Liver (tissue), 9 donors: ENCODE results near the gene THBS1. TPM values are rescaled to one million over a fixed set of nuclear protein-coding genes. Genes with fewer than 3 reads are reported as not detected.

Experiments used
- DNase-seq: peaks from one replicate; pipeline ENCODE4 v3.0.0-alpha.2; 2017; ENCODE audit warnings: low spot score
- H3K27ac ChIP-seq, 2 donors: one replicate each; pipeline ENCODE4 v1.7.0; 2013; ENCODE audit warnings: inconsistent platforms in 2 of 2, low read length in 2 of 2, control low read depth in 1 of 2, low read depth in 1 of 2, mild to moderate bottlenecking in 1 of 2
- H3K27me3 ChIP-seq, 4 donors: one replicate each; pipeline versions ENCODE4 v1.6.1 to v1.7.0; 2013; ENCODE audit warnings: low read length in 3 of 4, inconsistent platforms in 1 of 4, mild to moderate bottlenecking in 1 of 4, moderate library complexity in 1 of 4; ENCODE audit not compliant: control insufficient read depth in 4 of 4, insufficient read depth in 4 of 4
- H3K36me3 ChIP-seq, 4 donors: one replicate each; pipeline versions ENCODE4 v1.6.1 to v1.7.0; 2013; ENCODE audit warnings: low read length in 3 of 4, mild to moderate bottlenecking in 3 of 4, low read depth in 1 of 4, moderate library complexity in 1 of 4; ENCODE audit not compliant: control insufficient read depth in 4 of 4, insufficient read depth in 3 of 4
- H3K4me1 ChIP-seq, 4 donors: one replicate each; pipeline versions ENCODE4 v1.6.1 to v1.7.0; 2013; ENCODE audit warnings: low read length in 3 of 4, mild to moderate bottlenecking in 3 of 4, moderate library complexity in 1 of 4; ENCODE audit not compliant: control insufficient read depth in 4 of 4, insufficient read depth in 4 of 4
- H3K4me3 ChIP-seq, 3 donors: one replicate each; pipeline versions ENCODE4 v1.6.1 to v1.7.0; 2013; ENCODE audit warnings: low read length in 3 of 3, control low read depth in 1 of 3, low read depth in 1 of 3, mild to moderate bottlenecking in 1 of 3
- H3K9ac ChIP-seq, 2 donors: one replicate each; pipeline ENCODE4 v1.7.0; 2013; ENCODE audit warnings: low read length in 2 of 2, mild to moderate bottlenecking in 2 of 2, moderate library complexity in 2 of 2, control low read depth in 1 of 2, low read depth in 1 of 2
- H3K9me3 ChIP-seq, 4 donors: one replicate each; pipeline versions ENCODE4 v1.6.1 to v1.7.0; 2013; ENCODE audit warnings: low read length in 3 of 4; ENCODE audit not compliant: control insufficient read depth in 4 of 4
- FOXA1 ChIP-seq: IDR thresholded peaks from 2 replicates; pipeline ENCODE4 v1.6.1; 2016; ENCODE audit warnings: antibody characterized with exemption
- FOXA2 ChIP-seq: IDR thresholded peaks from 2 replicates; pipeline ENCODE4 v1.6.1; 2016; ENCODE audit warnings: antibody characterized with exemption
- GABPA ChIP-seq, 2 donors: IDR thresholded peaks in 1 of 2; conservative IDR thresholded peaks in 1 of 2; 2 replicates each; pipeline ENCODE4 v1.6.1; 2016; ENCODE audit warnings: antibody characterized with exemption in 2 of 2, mild to moderate bottlenecking in 1 of 2, moderate library complexity in 1 of 2
- HNF4A ChIP-seq, 2 donors: conservative IDR thresholded peaks; 2 replicates each; pipeline ENCODE4 v1.6.1; 2016; ENCODE audit warnings: antibody characterized with exemption in 2 of 2, mild to moderate bottlenecking in 2 of 2
- HNF4G ChIP-seq: IDR thresholded peaks from 2 replicates; pipeline ENCODE4 v1.6.1; 2016; ENCODE audit warnings: antibody characterized with exemption
- JUND ChIP-seq, 2 donors: IDR thresholded peaks; 2 replicates each; pipeline ENCODE4 v1.6.1; 2016; ENCODE audit warnings: antibody characterized with exemption in 2 of 2
- NR2F2 ChIP-seq: IDR thresholded peaks from 2 replicates; pipeline ENCODE4 v1.6.1; 2016; ENCODE audit warnings: antibody characterized with exemption
- RAD21 ChIP-seq, 2 donors: IDR thresholded peaks; 2 replicates each; pipeline ENCODE4 v1.6.1; 2016; ENCODE audit warnings: antibody characterized with exemption in 2 of 2, mild to moderate bottlenecking in 2 of 2
- RXRA ChIP-seq, 2 donors: IDR thresholded peaks; 2 replicates each; pipeline ENCODE4 v1.6.1; 2017 to 2018; ENCODE audit warnings: antibody characterized with exemption in 2 of 2, mild to moderate bottlenecking in 1 of 2
- SP1 ChIP-seq: IDR thresholded peaks from 2 replicates; pipeline ENCODE4 v1.6.1; 2018; ENCODE audit warnings: antibody characterized with exemption, mild to moderate bottlenecking
- YY1 ChIP-seq: IDR thresholded peaks from 2 replicates; pipeline ENCODE4 v1.6.1; 2016; ENCODE audit warnings: antibody characterized with exemption, mild to moderate bottlenecking
- WGBS: extraction: QIAGEN DNeasy Blood & Tissue Kit; methylation state at CpG from one replicate; pipeline ENCODE4 v1.1.7; 2013; 5-methylcytosine and 5-hydroxymethylcytosine counted together
- polyA plus RNA-seq, 2 donors: library from polyadenylated mRNA; stranded (reverse) in 1 of 2; unstranded in 1 of 2; fragments of 200-250 nt in 1 of 2; fragments of >200 nt in 1 of 2; fragmentation: Nextera tagmentation in 1 of 2; extraction: Ambion mirVana in 1 of 2; gene quantifications; one replicate each; pipeline versions ENCODE4 v1.2.1 to v1.2.3, GENCODE V29; 2013 to 2015
- total RNA-seq, 2 donors: library from RNA; depleted of rRNA; stranded (reverse); fragments of >200 nt; gene quantifications; one replicate each; pipeline ENCODE4 v1.2.3, GENCODE V29; 2014
- TF ChIP-seq, protein P1 (sequence below): IDR thresholded peaks from 2 replicates; pipeline ENCODE4 v1.6.1; 2016; ENCODE audit warnings: antibody characterized with exemption
- TF ChIP-seq, protein P2 (sequence below): IDR thresholded peaks from 2 replicates; pipeline ENCODE4 v1.6.1; 2016; ENCODE audit warnings: antibody characterized with exemption
- TF ChIP-seq, protein P3 (sequence below): fragments of 150-350 bp; IDR thresholded peaks from 2 replicates; pipeline ENCODE4 v1.5.1; 2017; ENCODE audit warnings: improper control_type of control experiment, low read depth, low read length; ENCODE audit not compliant: missing input control
- TF ChIP-seq, protein P4 (sequence below): IDR thresholded peaks from 2 replicates; pipeline ENCODE4 v1.6.1; 2016; ENCODE audit warnings: antibody characterized with exemption
- donor health status: healthy.
- donor health status: healthy.
- donor health status: healthy.
- donor health status: healthy.
- donor health status: healthy.

The THBS1 gene
- total and polyA plus RNA-seq, 4 donors: 8.9 to 73.6 (median 22.6) TPM

DNA sequence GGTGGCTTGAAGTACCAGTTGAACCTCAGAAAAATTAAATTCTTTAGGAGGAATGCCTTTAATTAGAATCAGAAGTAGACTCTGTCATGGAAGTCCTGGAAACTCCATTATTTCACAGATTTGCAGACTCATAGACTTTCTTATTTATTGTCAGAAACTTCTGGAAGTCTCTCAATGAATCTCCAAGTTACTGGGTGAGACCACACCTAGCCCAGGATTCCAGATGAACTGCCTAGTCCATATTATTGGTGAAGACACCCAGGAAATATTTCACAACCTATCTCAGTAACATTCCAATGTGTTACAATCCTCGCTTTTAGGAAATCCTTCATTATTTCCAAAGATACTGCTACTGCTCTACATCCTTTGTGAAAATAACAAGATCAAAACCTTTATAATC is 6.5 kb upstream of the THBS1 start:
- no peak overlapping the region for H3K9ac ChIP-seq
- no peaks in the 10 kb centered on the region for H3K36me3 ChIP-seq
- DNase-seq: no peak
- no peak overlapping the region for H3K4me3 ChIP-seq
- 90% methylated on average over 1 of the region's 1 CpG for WGBS
- H3K27me3 ChIP-seq: peaks cover 0 to 8% (median 0%) of the 10 kb centered on the region in 4 donors
- peaks cover 0 to 2% (median 1%) of the 10 kb centered on the region in 4 donors for H3K4me1 ChIP-seq
- H3K9me3 ChIP-seq: no peaks in the 10 kb centered on the region
- H3K27ac ChIP-seq: no peak overlapping the region
- TF ChIP-seq JUND (IDR thresholded peaks at IDR 0.05): no peak
- TF ChIP-seq, protein P1, sequence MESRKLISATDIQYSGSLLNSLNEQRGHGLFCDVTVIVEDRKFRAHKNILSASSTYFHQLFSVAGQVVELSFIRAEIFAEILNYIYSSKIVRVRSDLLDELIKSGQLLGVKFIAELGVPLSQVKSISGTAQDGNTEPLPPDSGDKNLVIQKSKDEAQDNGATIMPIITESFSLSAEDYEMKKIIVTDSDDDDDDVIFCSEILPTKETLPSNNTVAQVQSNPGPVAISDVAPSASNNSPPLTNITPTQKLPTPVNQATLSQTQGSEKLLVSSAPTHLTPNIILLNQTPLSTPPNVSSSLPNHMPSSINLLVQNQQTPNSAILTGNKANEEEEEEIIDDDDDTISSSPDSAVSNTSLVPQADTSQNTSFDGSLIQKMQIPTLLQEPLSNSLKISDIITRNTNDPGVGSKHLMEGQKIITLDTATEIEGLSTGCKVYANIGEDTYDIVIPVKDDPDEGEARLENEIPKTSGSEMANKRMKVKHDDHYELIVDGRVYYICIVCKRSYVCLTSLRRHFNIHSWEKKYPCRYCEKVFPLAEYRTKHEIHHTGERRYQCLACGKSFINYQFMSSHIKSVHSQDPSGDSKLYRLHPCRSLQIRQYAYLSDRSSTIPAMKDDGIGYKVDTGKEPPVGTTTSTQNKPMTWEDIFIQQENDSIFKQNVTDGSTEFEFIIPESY: no peak
- TF ChIP-seq, protein P2, sequence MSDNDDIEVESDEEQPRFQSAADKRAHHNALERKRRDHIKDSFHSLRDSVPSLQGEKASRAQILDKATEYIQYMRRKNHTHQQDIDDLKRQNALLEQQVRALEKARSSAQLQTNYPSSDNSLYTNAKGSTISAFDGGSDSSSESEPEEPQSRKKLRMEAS: no peak

DNA sequence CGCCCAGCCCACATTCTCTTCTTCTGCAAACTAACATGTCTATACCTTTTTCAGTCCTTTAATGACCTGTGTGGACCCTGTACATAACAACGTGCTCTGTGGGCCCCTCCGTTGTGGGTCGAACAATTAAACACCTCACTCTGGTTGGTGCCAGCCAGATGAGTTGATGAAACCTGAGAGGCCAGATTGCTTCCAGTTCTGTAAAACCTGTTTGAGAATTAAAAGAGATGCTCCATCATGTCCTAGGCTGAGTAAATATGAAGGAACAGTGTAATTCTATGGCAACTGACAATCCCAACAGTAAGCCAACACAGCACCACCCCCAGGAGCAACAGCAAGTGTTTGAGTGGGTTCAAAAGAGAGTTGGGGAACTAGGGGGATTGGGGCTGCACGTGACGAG is 5.7 kb upstream of the THBS1 start:
- Histone ChIP-seq H3K36me3 (no peaks in the 10 kb centered on the region), H3K4me1 (peaks cover 0 to 9% (median 5%) of the 10 kb centered on the region in 4 donors), H3K27ac (no peak overlapping the region), H3K9ac (no peak overlapping the region), H3K9me3 (no peaks in the 10 kb centered on the region), H3K27me3 (peaks cover 0 to 8% (median 0%) of the 10 kb centered on the region in 4 donors), H3K4me3 (no peak overlapping the region)
- DNase-seq: no peak
- WGBS: 91% methylated on average over 6 of the region's 6 CpGs
- TF ChIP-seq JUND (IDR thresholded peaks at IDR 0.05) (no peak), YY1 (no peak), RXRA (IDR thresholded peaks at IDR 0.05) (no peak), GABPA (IDR thresholded peaks at IDR 0.05 in 1 of 2, conservative IDR thresholded peaks at IDR 0.05 in 1 of 2) (no peak), SP1 (no peak), HNF4A (conservative IDR thresholded peaks at IDR 0.05) (no peak), FOXA2 (no peak), NR2F2 (no peak), FOXA1 (no peak)
- TF ChIP-seq, protein P2: no peak
- TF ChIP-seq, protein P3, sequence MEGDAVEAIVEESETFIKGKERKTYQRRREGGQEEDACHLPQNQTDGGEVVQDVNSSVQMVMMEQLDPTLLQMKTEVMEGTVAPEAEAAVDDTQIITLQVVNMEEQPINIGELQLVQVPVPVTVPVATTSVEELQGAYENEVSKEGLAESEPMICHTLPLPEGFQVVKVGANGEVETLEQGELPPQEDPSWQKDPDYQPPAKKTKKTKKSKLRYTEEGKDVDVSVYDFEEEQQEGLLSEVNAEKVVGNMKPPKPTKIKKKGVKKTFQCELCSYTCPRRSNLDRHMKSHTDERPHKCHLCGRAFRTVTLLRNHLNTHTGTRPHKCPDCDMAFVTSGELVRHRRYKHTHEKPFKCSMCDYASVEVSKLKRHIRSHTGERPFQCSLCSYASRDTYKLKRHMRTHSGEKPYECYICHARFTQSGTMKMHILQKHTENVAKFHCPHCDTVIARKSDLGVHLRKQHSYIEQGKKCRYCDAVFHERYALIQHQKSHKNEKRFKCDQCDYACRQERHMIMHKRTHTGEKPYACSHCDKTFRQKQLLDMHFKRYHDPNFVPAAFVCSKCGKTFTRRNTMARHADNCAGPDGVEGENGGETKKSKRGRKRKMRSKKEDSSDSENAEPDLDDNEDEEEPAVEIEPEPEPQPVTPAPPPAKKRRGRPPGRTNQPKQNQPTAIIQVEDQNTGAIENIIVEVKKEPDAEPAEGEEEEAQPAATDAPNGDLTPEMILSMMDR: no peak
- TF ChIP-seq, protein P4, sequence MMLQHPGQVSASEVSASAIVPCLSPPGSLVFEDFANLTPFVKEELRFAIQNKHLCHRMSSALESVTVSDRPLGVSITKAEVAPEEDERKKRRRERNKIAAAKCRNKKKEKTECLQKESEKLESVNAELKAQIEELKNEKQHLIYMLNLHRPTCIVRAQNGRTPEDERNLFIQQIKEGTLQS: no peak

DNA sequence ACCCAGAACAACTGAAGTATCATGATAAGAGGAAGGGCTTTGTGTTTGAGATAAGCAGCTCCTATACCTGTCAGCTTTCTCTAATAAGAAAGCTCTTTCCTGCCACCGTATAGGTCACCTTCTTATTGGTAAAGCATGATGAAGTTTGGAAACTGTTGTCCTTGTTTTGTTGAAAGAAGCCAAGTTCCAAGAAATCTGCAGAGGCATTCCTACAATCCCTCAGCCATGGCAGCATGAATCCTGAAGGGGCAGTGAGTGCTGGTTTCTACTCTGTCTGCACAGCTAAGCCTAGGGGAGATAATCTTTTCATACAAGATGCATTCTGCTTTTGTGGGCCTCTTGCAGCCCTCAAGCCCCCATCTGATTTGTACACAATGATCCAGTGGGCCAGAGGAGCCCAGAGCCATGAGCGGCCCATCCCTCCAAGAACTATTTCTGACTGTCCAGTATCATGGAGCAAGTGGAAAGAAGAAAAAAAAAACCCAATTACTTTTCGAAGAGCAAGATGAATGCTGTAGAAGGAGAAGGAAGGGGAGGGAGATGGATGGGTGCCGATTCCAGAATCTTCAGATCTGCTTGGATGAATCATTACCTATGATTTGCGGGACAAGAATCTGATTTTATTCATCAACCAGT is 1.9 kb upstream of the THBS1 start:
- TF ChIP-seq, protein P3: no peak
- TF ChIP-seq RAD21 (IDR thresholded peaks at IDR 0.05) (no peak), JUND (IDR thresholded peaks at IDR 0.05) (no peak), YY1 (no peak), FOXA2 (no peak), HNF4G (no peak), GABPA (IDR thresholded peaks at IDR 0.05 in 1 of 2, conservative IDR thresholded peaks at IDR 0.05 in 1 of 2) (no peak)
- TF ChIP-seq, protein P2: no peak
- Histone ChIP-seq H3K9ac (no peak overlapping the region), H3K36me3 (peaks cover 0 to 9% (median 4%) of the 10 kb centered on the region in 4 donors), H3K27ac (no peak overlapping the region), H3K4me1 (peaks cover 4 to 40% (median 16%) of the 10 kb centered on the region in 4 donors), H3K9me3 (no peaks in the 10 kb centered on the region), H3K27me3 (peaks cover 0 to 5% (median 0%) of the 10 kb centered on the region in 4 donors), H3K4me3 (no peak overlapping the region)
- 82% methylated on average over 5 of the region's 5 CpGs for WGBS
- no peak for DNase-seq
